H9 (cell line): ENCODE measurements around the gene ITPA. TPM values are rescaled to one million over a fixed set of nuclear protein-coding genes. Genes with fewer than 3 reads are reported as not detected.

Experiments
- DNase-seq: peaks from one replicate; pipeline ENCODE4 v3.0.0-alpha.2; 2017
- H2AFZ ChIP-seq: one replicate; pipeline ENCODE4 v1.6.1; 2013; ENCODE audit warnings: mild to moderate bottlenecking, low read length, control low read depth, moderate library complexity
- H2AK5ac ChIP-seq: 2 replicates; pipeline ENCODE4 v1.6.1; 2013; ENCODE audit warnings: low read length, control low read depth, mixed read lengths; ENCODE audit not compliant: insufficient read length
- H2BK120ac ChIP-seq: one replicate; pipeline ENCODE4 v1.6.1; 2013; ENCODE audit warnings: low read depth, mild to moderate bottlenecking, low read length, control low read depth, inconsistent platforms; ENCODE audit not compliant: poor library complexity, severe bottlenecking
- H2BK12ac ChIP-seq: 2 replicates; pipeline ENCODE4 v1.6.1; 2013; ENCODE audit warnings: low read length, control low read depth, mixed read lengths, low read depth; ENCODE audit not compliant: insufficient read length
- H2BK15ac ChIP-seq: 2 replicates; pipeline ENCODE4 v1.6.1; 2013; ENCODE audit warnings: low read depth, low read length, control low read depth
- H2BK20ac ChIP-seq: one replicate; pipeline ENCODE4 v1.6.1; 2013; ENCODE audit warnings: low read depth, mild to moderate bottlenecking, low read length, control low read depth, inconsistent platforms; ENCODE audit not compliant: poor library complexity, severe bottlenecking
- H2BK5ac ChIP-seq: 2 replicates; pipeline ENCODE4 v1.6.1; 2013; ENCODE audit warnings: low read length, control low read depth, mixed read lengths; ENCODE audit not compliant: insufficient read length
- H3K14ac ChIP-seq: 2 replicates; pipeline ENCODE4 v1.6.1; 2013; ENCODE audit warnings: low read length, control low read depth; ENCODE audit not compliant: insufficient read depth
- H3K18ac ChIP-seq: 2 replicates; pipeline ENCODE4 v1.6.1; 2013; ENCODE audit warnings: low read depth, mild to moderate bottlenecking, mixed read lengths, low read length, control low read depth; ENCODE audit not compliant: insufficient read length
- H3K23ac ChIP-seq: 2 replicates; pipeline ENCODE4 v1.6.1; 2013; ENCODE audit warnings: low read length, control low read depth, mixed read lengths, low read depth; ENCODE audit not compliant: insufficient read length
- H3K23me2 ChIP-seq: 2 replicates; pipeline ENCODE4 v1.6.1; 2013; ENCODE audit warnings: low read depth, mild to moderate bottlenecking, mixed read lengths, low read length, control low read depth; ENCODE audit not compliant: insufficient read length, poor library complexity, severe bottlenecking
- H3K27ac ChIP-seq: 2 replicates; pipeline ENCODE4 v1.5.1; 2013; ENCODE audit warnings: low read length, control low read depth, mixed read lengths, low read depth; ENCODE audit not compliant: insufficient read length
- H3K27me3 ChIP-seq: 2 replicates; pipeline ENCODE4 v1.6.1; 2013; ENCODE audit warnings: low read length, control low read depth, inconsistent platforms; ENCODE audit not compliant: insufficient read depth
- H3K4ac ChIP-seq: 2 replicates; pipeline ENCODE4 v1.6.1; 2013; ENCODE audit warnings: low read depth, mild to moderate bottlenecking, control low read depth, inconsistent platforms, low read length, moderate library complexity
- H3K4me1 ChIP-seq: 2 replicates; pipeline ENCODE4 v1.6.1; 2013; ENCODE audit warnings: low read length, control low read depth, inconsistent platforms; ENCODE audit not compliant: insufficient read depth
- H3K4me2 ChIP-seq: 2 replicates; pipeline ENCODE4 v1.6.1; 2013; ENCODE audit warnings: low read length, control low read depth, mixed read lengths; ENCODE audit not compliant: insufficient read length, insufficient read depth
- H3K56ac ChIP-seq: 2 replicates; pipeline ENCODE4 v1.6.1; 2013; ENCODE audit warnings: low read depth, mild to moderate bottlenecking, mixed read lengths, low read length, control low read depth; ENCODE audit not compliant: insufficient read length
- H3K79me1 ChIP-seq: 2 replicates; pipeline ENCODE4 v1.6.1; 2013; ENCODE audit warnings: low read depth, mild to moderate bottlenecking, moderate library complexity, low read length, control low read depth, inconsistent platforms; ENCODE audit not compliant: insufficient read depth, poor library complexity, severe bottlenecking
- H3K79me2 ChIP-seq: 2 replicates; pipeline ENCODE4 v1.6.1; 2013; ENCODE audit warnings: low read length, control low read depth, inconsistent platforms; ENCODE audit not compliant: insufficient read depth
- H3K9ac ChIP-seq: 2 replicates; pipeline ENCODE4 v1.6.1; 2013; ENCODE audit warnings: low read length, control low read depth, mixed read lengths; ENCODE audit not compliant: insufficient read length; ENCODE audit errors: extremely low read depth
- H3K9me3 ChIP-seq: one replicate; pipeline ENCODE4 v1.6.1; 2013; ENCODE audit warnings: low read depth, low read length, inconsistent platforms; ENCODE audit not compliant: control insufficient read depth
- H3T11ph ChIP-seq: one replicate; pipeline ENCODE4 v1.6.1; 2013; ENCODE audit warnings: mild to moderate bottlenecking, low read length, control low read depth, inconsistent platforms
- H4K20me1 ChIP-seq: one replicate; pipeline ENCODE4 v1.6.1; 2013; ENCODE audit not compliant: control insufficient read depth, insufficient read length, insufficient read depth
- H4K5ac ChIP-seq: 2 replicates; pipeline ENCODE4 v1.6.1; 2013; ENCODE audit warnings: low read depth, mild to moderate bottlenecking, mixed read lengths, low read length, control low read depth; ENCODE audit not compliant: insufficient read length
- H4K8ac ChIP-seq: replicated peaks from 2 replicates; pipeline ENCODE4 v1.6.1; 2013; ENCODE audit warnings: low read length, control low read depth, mixed read lengths, low read depth; ENCODE audit not compliant: insufficient read length
- H4K91ac ChIP-seq: 2 replicates; pipeline ENCODE4 v1.6.1; 2013; ENCODE audit warnings: low read depth, mild to moderate bottlenecking, moderate library complexity, mixed read lengths, low read length, control low read depth; ENCODE audit not compliant: insufficient read length
- H3K27ac Mint-ChIP-seq, 3 experiments: 2 replicates in 2 of 3; 3 replicates in 1 of 3; pipeline ENCODE4 v1.8.0; 2020 to 2021; ENCODE audit warnings: mixed read lengths in 3 of 3, mild to moderate bottlenecking in 1 of 3, moderate library complexity in 1 of 3
- H3K27me3 Mint-ChIP-seq: 2 replicates; pipeline ENCODE4 v1.8.0; 2021; ENCODE audit warnings: low read depth, mild to moderate bottlenecking, moderate library complexity, mixed read lengths
- H3K36me3 Mint-ChIP-seq, 3 experiments: 2 replicates in 2 of 3; 3 replicates in 1 of 3; pipeline ENCODE4 v1.8.0; 2020 to 2021; ENCODE audit warnings: low read depth in 3 of 3, mixed read lengths in 3 of 3; ENCODE audit not compliant: insufficient read depth in 1 of 3
- H3K4me1 Mint-ChIP-seq, 2 experiments: 2 replicates each; pipeline ENCODE4 v1.8.0; 2020; ENCODE audit warnings: mixed read lengths in 2 of 2
- H3K4me3 Mint-ChIP-seq, 2 experiments: 2 replicates in 1 of 2; 3 replicates in 1 of 2; pipeline ENCODE4 v1.8.0; 2020 to 2021; ENCODE audit warnings: mild to moderate bottlenecking in 2 of 2, mixed read lengths in 2 of 2, moderate library complexity in 1 of 2
- H3K9me3 Mint-ChIP-seq, 2 experiments: 2 replicates in 1 of 2; 3 replicates in 1 of 2; pipeline ENCODE4 v1.8.0; 2020; ENCODE audit warnings: mild to moderate bottlenecking in 2 of 2, mixed read lengths in 2 of 2, moderate library complexity in 1 of 2
- WGBS: extraction: QIAGEN DNeasy Blood & Tissue Kit; methylation state at CpG from one replicate; pipeline ENCODE4 v1.1.7; 2013; ENCODE audit warnings: missing lambda C conversion rate, low lambda C conversion rate, mixed read lengths; ENCODE audit not compliant: insufficient read length; ENCODE audit errors: extremely low coverage; 5-methylcytosine and 5-hydroxymethylcytosine counted together
- total RNA-seq: library from RNA; stranded (reverse); gene quantifications from 2 replicates; pipeline ENCODE4 v1.2.1, GENCODE V29; 2021
- TF ChIP-seq, protein P1 (sequence below): fragments of 200-600 bp; sonication (generic); conservative IDR thresholded peaks from 3 replicates; pipeline ENCODE4 v1.8.0; 2021; ENCODE audit warnings: antibody characterized with exemption, mild to moderate bottlenecking

Gene ITPA
- total RNA-seq, 1 experiment from 2014 or later, result 74.5 TPM

DNA sequence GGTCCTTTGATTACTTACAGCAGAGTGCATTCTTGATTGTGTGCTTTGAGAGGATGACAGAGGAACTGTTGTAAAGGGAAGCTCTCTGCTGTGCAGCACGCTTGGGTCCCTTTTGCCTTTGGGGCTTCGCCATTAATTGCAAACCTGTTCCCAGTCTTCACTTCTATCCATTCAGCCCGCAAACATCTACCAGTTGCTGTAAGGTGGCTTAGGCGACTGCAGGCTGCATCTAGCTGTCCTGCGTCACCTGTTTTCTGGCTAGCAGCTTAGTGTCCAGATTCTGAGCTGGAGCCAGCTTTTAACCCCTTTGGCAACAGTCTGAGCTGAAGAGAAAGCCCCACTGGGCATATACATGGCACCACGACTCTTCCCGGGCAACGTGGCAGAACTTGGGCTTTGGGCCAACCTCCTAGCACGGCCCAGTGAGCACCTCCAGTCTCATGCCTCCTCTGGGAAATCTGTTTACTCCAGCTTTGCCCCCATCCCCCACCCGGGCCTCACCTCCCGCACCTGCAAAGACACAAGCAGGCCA is 47.2 kb upstream of the ITPA start:
- no peaks in the 10 kb centered on the region for H4K20me1 ChIP-seq
- H3K27me3 Mint-ChIP-seq, result no peaks in the 10 kb centered on the region
- H4K5ac ChIP-seq, result no peak overlapping the region
- H2BK15ac ChIP-seq, result no peak overlapping the region
- H3K56ac ChIP-seq, result no peak overlapping the region
- H3K23ac ChIP-seq, result no peak overlapping the region
- TF ChIP-seq, protein P1, sequence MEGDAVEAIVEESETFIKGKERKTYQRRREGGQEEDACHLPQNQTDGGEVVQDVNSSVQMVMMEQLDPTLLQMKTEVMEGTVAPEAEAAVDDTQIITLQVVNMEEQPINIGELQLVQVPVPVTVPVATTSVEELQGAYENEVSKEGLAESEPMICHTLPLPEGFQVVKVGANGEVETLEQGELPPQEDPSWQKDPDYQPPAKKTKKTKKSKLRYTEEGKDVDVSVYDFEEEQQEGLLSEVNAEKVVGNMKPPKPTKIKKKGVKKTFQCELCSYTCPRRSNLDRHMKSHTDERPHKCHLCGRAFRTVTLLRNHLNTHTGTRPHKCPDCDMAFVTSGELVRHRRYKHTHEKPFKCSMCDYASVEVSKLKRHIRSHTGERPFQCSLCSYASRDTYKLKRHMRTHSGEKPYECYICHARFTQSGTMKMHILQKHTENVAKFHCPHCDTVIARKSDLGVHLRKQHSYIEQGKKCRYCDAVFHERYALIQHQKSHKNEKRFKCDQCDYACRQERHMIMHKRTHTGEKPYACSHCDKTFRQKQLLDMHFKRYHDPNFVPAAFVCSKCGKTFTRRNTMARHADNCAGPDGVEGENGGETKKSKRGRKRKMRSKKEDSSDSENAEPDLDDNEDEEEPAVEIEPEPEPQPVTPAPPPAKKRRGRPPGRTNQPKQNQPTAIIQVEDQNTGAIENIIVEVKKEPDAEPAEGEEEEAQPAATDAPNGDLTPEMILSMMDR, result no peak
- no peak overlapping the region for H2BK20ac ChIP-seq
- no peak overlapping the region for H2BK120ac ChIP-seq
- H3K36me3 Mint-ChIP-seq, result peaks cover 5 to 21% (median 7%) of the 10 kb centered on the region in 3 experiments; a peak in 4 of 7 replicates
- H3K27ac ChIP-seq, result no peak overlapping the region
- H3K9me3 Mint-ChIP-seq, result no peaks in the 10 kb centered on the region; a peak in 1 of 5 replicates
- no peak overlapping the region for H2AFZ ChIP-seq
- no peak overlapping the region for H3K18ac ChIP-seq
- no peaks in the 10 kb centered on the region for H3K79me1 ChIP-seq
- no peak overlapping the region for H3K4me2 ChIP-seq
- H3K23me2 ChIP-seq, result peaks cover 3% of the 10 kb centered on the region
- no peaks in the 10 kb centered on the region for H3K9me3 ChIP-seq
- no CpG with 5 or more reads among the region's 11 CpGs for WGBS
- peaks cover 2% of the 10 kb centered on the region; the same call in 1 of the 2 replicates for H3K4me1 ChIP-seq
- H3K4me3 Mint-ChIP-seq, result no peak overlapping the region
- H4K8ac ChIP-seq, result no peak overlapping the region
- no peak overlapping the region for H3K9ac ChIP-seq
- H2BK12ac ChIP-seq, result no peak overlapping the region
- H3K27ac Mint-ChIP-seq, result peak overlapping the region in 1 of 3 experiments; percentile 65; a peak in 2 of 7 replicates
- H3K4me1 Mint-ChIP-seq, result peaks cover 13 to 27% of the 10 kb centered on the region in 2 experiments
- no peaks in the 10 kb centered on the region for H3K27me3 ChIP-seq
- no peak overlapping the region for H3T11ph ChIP-seq
- no peak overlapping the region for H2BK5ac ChIP-seq
- H3K4ac ChIP-seq, result no peak overlapping the region
- peaks cover 18% of the 10 kb centered on the region; the same call in 1 of the 2 replicates for H3K79me2 ChIP-seq
- H4K91ac ChIP-seq, result no peak overlapping the region
- H2AK5ac ChIP-seq, result no peak overlapping the region
- H3K14ac ChIP-seq, result no peak overlapping the region
- no peak for DNase-seq
